ENCODE measurements around the gene KCTD4.
"Not testable (repeated sequence)": the region's sequence is repeated elsewhere in the genome, so short reads cannot be mapped to it uniquely, and the experiment has no call there.

The KCTD4 gene

GRCh38 chr13:45215392-45216077 is 14.7 kb upstream of the KCTD4 start:
- DNase-seq, result peak; percentile 47

GRCh38 chr13:45209229-45209628 is 8.4 kb upstream of the KCTD4 start:
- DNase-seq, result no peak

GRCh38 chr13:45208132-45208531 is 7.3 kb upstream of the KCTD4 start:
- DNase-seq, result no peak

- no peak for DNase-seq
Measured at GRCh38 chr13:45207319-45207718, 6.5 kb upstream of the KCTD4 start.

GRCh38 chr13:45206340-45206739 is 5.5 kb upstream of the KCTD4 start:
- DNase-seq, result peak; percentile 95

GRCh38 chr13:45205124-45205523 is 4.3 kb upstream of the KCTD4 start:
- DNase-seq, result no peak

- no peak for DNase-seq
Measured at GRCh38 chr13:45199711-45200110, 1.1 kb downstream of the KCTD4 start.

GRCh38 chr13:45198924-45199323 is 1.9 kb downstream of the KCTD4 start:
- no peak for DNase-seq

GRCh38 chr13:45198041-45198440 is 2.8 kb downstream of the KCTD4 start:
- DNase-seq, result no peak

GRCh38 chr13:45196622-45197021 is 4.2 kb downstream of the KCTD4 start:
- peak; percentile 41 for DNase-seq

- no peak for DNase-seq
Measured at GRCh38 chr13:45196096-45196495, 4.7 kb downstream of the KCTD4 start.

- DNase-seq, result no peak
Measured at GRCh38 chr13:45195421-45195820, 5.4 kb downstream of the KCTD4 start.

GRCh38 chr13:45194081-45194939 is 6.5 kb downstream of the KCTD4 start:
- DNase-seq, result peak; percentile 42

GRCh38 chr13:45191874-45192273 is 9.0 kb downstream of the KCTD4 start:
- DNase-seq, result no peak

- peak; percentile 74 for DNase-seq
Measured at GRCh38 chr13:45189511-45189910, 11.3 kb downstream of the KCTD4 start.

GRCh38 chr13:45189077-45189476 is 11.8 kb downstream of the KCTD4 start:
- DNase-seq, result not testable (repeated sequence)

GRCh38 chr13:45185286-45185685 is 15.6 kb downstream of the KCTD4 start:
- DNase-seq, result peak; percentile 39

- no peak for DNase-seq
Measured at GRCh38 chr13:45184693-45185092, 16.2 kb downstream of the KCTD4 start.

GRCh38 chr13:45180713-45181601 is 19.9 kb downstream of the KCTD4 start:
- no peak for DNase-seq

- DNase-seq, result no peak
Measured at GRCh38 chr13:45180303-45180702, 20.5 kb downstream of the KCTD4 start.

- peak; percentile 61 for DNase-seq
Measured at GRCh38 chr13:45179428-45179827, 21.4 kb downstream of the KCTD4 start.

- DNase-seq, result peak; percentile 84
Measured at GRCh38 chr13:45178349-45179162, 22.3 kb downstream of the KCTD4 start.
